Adrenal gland (tissue), 19 donors: Measurements from ENCODE around the gene PTPRF. TPM values are rescaled to one million over a fixed set of nuclear protein-coding genes. Genes with fewer than 3 reads are reported as not detected.

Experiments
- DNase-seq, 7 donors: peaks; one replicate each; pipeline ENCODE4 v3.0.0-alpha.2; 2019 to 2020
- H3K27ac ChIP-seq, 5 donors: fragments of 200-600 bp; sonication (generic) in 4 of 5; 1 replicate in 3 of 5; 2 replicates in 2 of 5; pipeline versions ENCODE4 v1.5.1 to v1.8.0; 2016 to 2020; ENCODE audit warnings: mild to moderate bottlenecking in 1 of 5
- H3K27me3 ChIP-seq: fragments of 200-600 bp; 2 replicates; pipeline ENCODE4 v1.8.0; 2021
- H3K36me3 ChIP-seq, 2 donors: fragments of 200-600 bp; replicated peaks in 1 of 2; 1 replicate in 1 of 2; 2 replicates in 1 of 2; pipeline versions ENCODE4 v1.5.1 to v1.8.0; 2018 to 2022
- H3K4me1 ChIP-seq, 2 donors: fragments of 200-600 bp; replicated peaks in 1 of 2; 1 replicate in 1 of 2; 2 replicates in 1 of 2; pipeline versions ENCODE4 v1.5.1 to v1.8.0; 2018 to 2021
- H3K4me3 ChIP-seq, 4 donors: fragments of 200-600 bp; sonication (generic) in 3 of 4; one replicate each; pipeline ENCODE4 v1.5.1; 2016 to 2018
- H3K9me3 ChIP-seq, 3 donors: fragments of 200-600 bp; sonication (generic) in 1 of 3; replicated peaks in 1 of 3; 1 replicate in 2 of 3; 2 replicates in 1 of 3; pipeline versions ENCODE4 v1.5.1 to v1.8.0; 2016 to 2021
- CTCF ChIP-seq, 6 experiments: fragments of 450-650 bp in 4 of 6; fragments of 200-600 bp in 2 of 6; sonication (generic) in 1 of 6; IDR thresholded peaks; 1 replicate in 5 of 6; 2 replicates in 1 of 6; pipeline versions ENCODE4 v1.5.1 to v1.8.0; 2016 to 2021; ENCODE audit warnings: antibody characterized with exemption in 6 of 6, mild to moderate bottlenecking in 2 of 6, moderate library complexity in 1 of 6
- POLR2A ChIP-seq, 2 donors: fragments of 450-650 bp; IDR thresholded peaks; one replicate each; pipeline ENCODE4 v1.6.1; 2017; ENCODE audit warnings: antibody characterized with exemption in 2 of 2, mild to moderate bottlenecking in 2 of 2, moderate library complexity in 1 of 2
- WGBS, 4 donors: extraction: QIAGEN DNeasy Blood & Tissue Kit in 2 of 4; methylation state at CpG; one replicate each; pipeline versions ENCODE4 v1.1.5 to v1.1.7; 2013 to 2017; 5-methylcytosine and 5-hydroxymethylcytosine counted together
- intact Hi-C, 2 donors: fragments of 100-400 bp; cut with DNase I; formaldehyde crosslinking; loops; one replicate each; pipeline versions ENCODE4 v1.14.1 to v1.15.0; 2022 to 2023
- long read RNA-seq, 10 donors: library from polyadenylated mRNA in 3 of 10; unstranded in 2 of 10; stranded (forward) in 1 of 10; transcript quantifications; one replicate each; pipeline ENCODE4 v2.0.0 and lab custom pipeline, GENCODE V29; 2021 to 2026
- polyA plus RNA-seq, 3 donors: library from polyadenylated mRNA; stranded (reverse); fragments of 200-250 nt in 2 of 3; fragments of 350-450 nt in 1 of 3; fragmentation: Illumina TruSeq in 1 of 3; extraction: RNeasy Lipid Tissue Mini Kit (QIAGEN cat#74804) in 1 of 3; gene quantifications; one replicate each; pipeline ENCODE4 v1.2.3, GENCODE V29; 2013 to 2014
- total RNA-seq, 9 donors: library from RNA; depleted of rRNA in 4 of 9; stranded (reverse); fragments of >200 nt in 4 of 9; fragments of 120-200 nt in 1 of 9; fragmentation: NEBNext Ultra II Directional in 1 of 9; extraction: Animal tissue kit (Norgen Biotek cat#: 25700) in 1 of 9; gene quantifications; one replicate each; pipeline versions ENCODE4 v1.1.0 to v1.2.4, GENCODE V29; 2013 to 2023
- donor health status: healthy with polysubstance abuse.
- donor health status: Bipolar disorder and iron deficiency.
- donor health status: DM: yes; HTN: yes; CAD: no.
- donor health status: DM: no; HTN: no; CAD: no.
- donor health status: DM: no; HTN: no; CAD: no.
- donor health status: DM: yes; HTN: yes; CAD: no.

PTPRF gene
- total RNA-seq (10 to 100 TPM in 8 of 9 donors, 1 to 10 TPM in 1; 9.2 to 92.0 (median 40.7) TPM), polyA plus RNA-seq (10 to 100 TPM; 10.5 to 21.0 (median 19.9) TPM)
- long read RNA-seq, donor 1: 0 reads
- long read RNA-seq, donor 2, partial matches to known transcripts: 26 of 26 reads
- long read RNA-seq, donor 2, other reads (novel, unspliced or antisense): 0 of 26 reads
- long read RNA-seq, donor 3: 0 reads
- long read RNA-seq, donor 4, partial matches to known transcripts: 7 of 10 reads
- long read RNA-seq, donor 4, other reads (novel, unspliced or antisense): 3 of 10 reads
- long read RNA-seq, donor 5, full-length matches to known transcripts: 8 of 43 reads
- long read RNA-seq, donor 5, partial matches to known transcripts: 28 of 43 reads
- long read RNA-seq, donor 5, other reads (novel, unspliced or antisense): 7 of 43 reads
- long read RNA-seq, donor 6, partial matches to known transcripts: 3 of 5 reads
- long read RNA-seq, donor 6, other reads (novel, unspliced or antisense): 2 of 5 reads
- long read RNA-seq, donor 7: 0 reads
- long read RNA-seq, donor 8: 0 reads
- long read RNA-seq, donor 9: 0 reads
- long read RNA-seq, donor 10, full-length matches to known transcripts: 1 of 12 reads
- long read RNA-seq, donor 10, partial matches to known transcripts: 11 of 12 reads
- long read RNA-seq, donor 10, other reads (novel, unspliced or antisense): 0 of 12 reads

GRCh38 chr1:43530483-43531106 is at the start of gene PTPRF:
Gene PTPRF, plus strand, starts transcription at chr1:43530883. Its CDS starts 14,193 bp downstream, at chr1:43545076.
- no peaks in the 10 kb centered on the region for H3K36me3 ChIP-seq
- H3K4me1 ChIP-seq: peaks cover 0 to 6% of the 10 kb centered on the region in 2 donors
- peak within 1 kb of the TSS in 2 of 4 donors; percentile 45 to 75 for H3K4me3 ChIP-seq
- H3K9me3 ChIP-seq: no peaks in the 10 kb centered on the region
- peak in 6 of 7 donors; percentile 46 to 73 (median 60) for DNase-seq
- peak within 1 kb of the TSS in 2 of 5 donors; percentile 19 to 76 for H3K27ac ChIP-seq
- 1 to 7% (median 2%) methylated on average over 6 to 58 of the region's 58 CpGs for WGBS, 4 donors
- no peaks in the 10 kb centered on the region for H3K27me3 ChIP-seq
- peak in 1 of 2 donors; percentile 16 for TF ChIP-seq POLR2A (IDR thresholded peaks at IDR 0.05)
- TF ChIP-seq CTCF (IDR thresholded peaks at IDR 0.05): peak in 1 of 6 experiments; percentile 12
- intact Hi-C loops: loop anchor here in 1 of 2 donors (5.0 to 10.0 kb wide), 2 partner anchors 122 to 404 kb away; partner anchors contain the start of genes ARTN and KDM4A

- no peak for TF ChIP-seq CTCF (IDR thresholded peaks at IDR 0.05)
- no peak for TF ChIP-seq POLR2A (IDR thresholded peaks at IDR 0.05)
- Histone ChIP-seq H3K9me3 (peaks cover 0 to 5% (median 0%) of the 10 kb centered on the region in 3 donors), H3K36me3 (no peaks in the 10 kb centered on the region), H3K4me1 (no peaks in the 10 kb centered on the region), H3K27me3 (no peaks in the 10 kb centered on the region), H3K27ac (no peak overlapping the region), H3K4me3 (no peak overlapping the region)
- DNase-seq: no peak
- intact Hi-C loops: no loop called here
- WGBS, 4 donors: 79 to 83% (median 79%) methylated on average over 2 of the region's 2 CpGs
These were observed 49.2 kb upstream of the PTPRF start for GRCh38 chr1:43481491-43481890.

GRCh38 chr1:43482215-43482614 is 48.5 kb upstream of the PTPRF start:
- Histone ChIP-seq H3K27ac (no peak overlapping the region), H3K4me3 (no peak overlapping the region), H3K9me3 (peaks cover 0 to 7% (median 0%) of the 10 kb centered on the region in 3 donors), H3K27me3 (no peaks in the 10 kb centered on the region), H3K36me3 (no peaks in the 10 kb centered on the region), H3K4me1 (no peaks in the 10 kb centered on the region)
- intact Hi-C loops: no loop called here
- no peak for DNase-seq
- 91 to 100% (median 98%) methylated on average over 1 of the region's 1 CpG for WGBS, 4 donors
- TF ChIP-seq POLR2A (IDR thresholded peaks at IDR 0.05) (no peak), CTCF (IDR thresholded peaks at IDR 0.05) (no peak)

GRCh38 chr1:43484367-43484766 is 46.3 kb upstream of the PTPRF start:
- intact Hi-C loops: no loop called here
- no peak overlapping the region for H3K4me3 ChIP-seq
- DNase-seq: no peak
- H3K27ac ChIP-seq: no peak overlapping the region
- no peaks in the 10 kb centered on the region for H3K36me3 ChIP-seq
- 88 to 98% (median 90%) methylated on average over 2 of the region's 2 CpGs for WGBS, 4 donors
- H3K27me3 ChIP-seq: no peaks in the 10 kb centered on the region
- TF ChIP-seq POLR2A (IDR thresholded peaks at IDR 0.05): no peak
- no peak for TF ChIP-seq CTCF (IDR thresholded peaks at IDR 0.05)
- H3K4me1 ChIP-seq: no peaks in the 10 kb centered on the region
- H3K9me3 ChIP-seq: peaks cover 0 to 7% (median 0%) of the 10 kb centered on the region in 3 donors
